HG03469 (cell line): ENCODE results near the gene IL20RA.

Experiments used
- ATAC-seq: cut with Tn5 transposase; IDR thresholded peaks from one replicate; pipeline ENCODE4 v1.9.1; 2021; ENCODE audit warnings: mild to moderate bottlenecking, moderate library complexity, moderate number of reproducible peaks; ENCODE audit not compliant: unreplicated experiment

The IL20RA gene

GRCh38 chr6:137046871-137047412 is 2.2 kb upstream of the IL20RA start:
- ATAC-seq, result no peak

- no peak for ATAC-seq
Measured at GRCh38 chr6:137045222-137045789, 541 bp upstream of the IL20RA start.

- ATAC-seq, result no peak
Measured at GRCh38 chr6:137043710-137044365, 927 bp downstream of the IL20RA start.

GRCh38 chr6:137040393-137040792 is 4.4 kb downstream of the IL20RA start:
- ATAC-seq, result no peak

GRCh38 chr6:137039010-137039409 is 5.8 kb downstream of the IL20RA start:
- no peak for ATAC-seq

- ATAC-seq, result no peak
Measured at GRCh38 chr6:137036566-137037300, 8.0 kb downstream of the IL20RA start.

- ATAC-seq, result peak; percentile 99
Measured at GRCh38 chr6:137033828-137034227, 10.9 kb downstream of the IL20RA start.

- no peak for ATAC-seq
Measured at GRCh38 chr6:137031122-137031521, 13.6 kb downstream of the IL20RA start.

GRCh38 chr6:137028912-137029311 is 15.9 kb downstream of the IL20RA start:
- no peak for ATAC-seq

GRCh38 chr6:137025786-137026730 is 18.7 kb downstream of the IL20RA start:
- no peak for ATAC-seq

- ATAC-seq, result no peak
Measured at GRCh38 chr6:137024237-137024990, 20.4 kb downstream of the IL20RA start.

- no peak for ATAC-seq
Measured at GRCh38 chr6:137020776-137021175, 24.0 kb downstream of the IL20RA start.

- ATAC-seq, result no peak
Measured at GRCh38 chr6:137019476-137020272, 25.1 kb downstream of the IL20RA start.

GRCh38 chr6:137017081-137017480 is 27.7 kb downstream of the IL20RA start:
- no peak for ATAC-seq

- no peak for ATAC-seq
Measured at GRCh38 chr6:137016356-137016755, 28.4 kb downstream of the IL20RA start.

- ATAC-seq, result no peak
Measured at GRCh38 chr6:137015943-137016342, 28.8 kb downstream of the IL20RA start.

GRCh38 chr6:137013738-137014602 is 30.8 kb downstream of the IL20RA start:
- no peak for ATAC-seq

- no peak for ATAC-seq
Measured at GRCh38 chr6:137013031-137013430, 31.7 kb downstream of the IL20RA start.
